Measurements from ENCODE around the gene LAMC1. TPM values are rescaled to one million over a fixed set of nuclear protein-coding genes. Genes with fewer than 3 reads are reported as not detected.

The LAMC1 gene
- total and polyA plus RNA-seq, 2 of the 4 experiments (the other 2 are of a cell fraction) = 249 to 394 TPM

DNA sequence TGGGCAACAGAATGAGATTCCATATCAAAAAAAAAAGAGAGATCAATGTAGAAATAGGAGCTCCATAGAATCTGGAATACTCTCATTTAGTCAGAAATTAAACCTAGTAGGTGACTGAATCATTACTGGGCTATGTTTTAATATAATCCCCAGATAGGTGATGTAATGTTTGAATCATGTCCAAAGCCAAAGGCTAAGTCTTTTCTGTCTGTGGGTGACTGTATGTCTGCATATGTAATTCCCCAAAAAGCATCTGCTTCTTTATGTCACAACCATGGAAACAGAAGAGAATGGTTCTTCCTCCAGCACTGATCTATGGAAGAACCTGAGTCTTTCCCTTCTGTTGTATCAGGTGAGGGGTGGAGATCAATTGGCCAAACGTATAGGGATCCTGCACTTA, 168.6 kb downstream of the LAMC1 start:
- H3K4me1 ChIP-seq (ENCODE audit: control insufficient read depth, insufficient read depth, low read length) = peaks cover 7% of the 10 kb centered on the region
- H3K4ac ChIP-seq (ENCODE audit: low read depth, low read length) = no peak overlapping the region
- H3K27ac ChIP-seq (ENCODE audit: insufficient read depth, low read length) = no peak overlapping the region
- H2AK9ac ChIP-seq (replicated peaks; ENCODE audit: low read depth, low read length, poor library complexity) = no peak overlapping the region
- H3K23ac ChIP-seq (ENCODE audit: low read depth, low read length) = no peak overlapping the region
- H4K8ac ChIP-seq (ENCODE audit: low read depth in 2 of 2, low read length in 2 of 2) = no peak overlapping the region
- no peaks in the 10 kb centered on the region for H3K79me1 ChIP-seq (ENCODE audit: low read depth in 1 of 2, low read length in 2 of 2)
- BruUV-seq (replicated peaks) = no TSS peak
- H2BK15ac ChIP-seq (ENCODE audit: low read depth, low read length) = no peak overlapping the region
- ChIA-PET POLR2A (ENCODE audit: unreplicated experiment) (no interaction called here), CTCF (interaction anchor here (0.6 to 0.7 kb wide), 2 partner anchors 11 to 67 kb away, joined by 3 read pairs; no protein-coding TSS in a partner anchor)
- intact Hi-C loops (cut with micrococcal nuclease) = no loop called here
- dilution Hi-C loops (cut with HindIII; ENCODE audit: low sequenced_read_pairs, unreplicated experiment) = no loop called here
- H2BK120ac ChIP-seq (ENCODE audit: low read depth, low read length) = no peak overlapping the region; the same call in 1 of the 2 replicates
- peaks cover 4% of the 10 kb centered on the region; the same call in 1 of the 2 replicates for H3K9me1 ChIP-seq (ENCODE audit: insufficient read depth, low read length)
- no peak overlapping the region for H4K5ac ChIP-seq (ENCODE audit: low read depth, low read length)
- no peaks in the 10 kb centered on the region for H3K9me3 ChIP-seq (ENCODE audit: control insufficient read depth, insufficient read depth, low read length)
- no peak overlapping the region for H4K91ac ChIP-seq (ENCODE audit: insufficient read depth, low read depth, low read length)
- no peak overlapping the region for H2AK5ac ChIP-seq (ENCODE audit: low read depth, low read length)
- H3K56ac ChIP-seq (ENCODE audit: extremely low read depth, insufficient read depth, low read length) = no peak overlapping the region
- no peak overlapping the region for H2BK20ac ChIP-seq (ENCODE audit: low read depth, low read length)
- H3K27me3 ChIP-seq (ENCODE audit: control insufficient read depth, insufficient read depth, low read length) = no peaks in the 10 kb centered on the region
- H3K18ac ChIP-seq (ENCODE audit: low read depth, low read length) = no peak overlapping the region
- H3K9ac ChIP-seq (ENCODE audit: low read depth, low read length) = no peak overlapping the region
- H3K4me2 ChIP-seq (ENCODE audit: low read depth, low read length) = no peak overlapping the region
- in situ Hi-C loops (cut with MboI; ENCODE audit: low sequenced_read_pairs) = no loop called here
- no CpG with 5 or more reads among the region's 1 CpG for WGBS, 2 experiments (ENCODE audit: extremely low coverage in 2 of 2, insufficient read length in 1 of 2)
- ATAC-seq (ENCODE audit: low read depth) (peak; percentile 79), DNase-seq (peak; percentile 95)
- H2AFZ ChIP-seq (replicated peaks; ENCODE audit: low read length, poor library complexity) = no peak overlapping the region
- H4K20me1 ChIP-seq (ENCODE audit: insufficient read depth, low read length) = no peaks in the 10 kb centered on the region
- H3K4me3 ChIP-seq (ENCODE audit: insufficient read depth, low read depth, low read length) = no peak overlapping the region
- no peak overlapping the region for H3K14ac ChIP-seq (replicated peaks; ENCODE audit: low read depth, low read length)
- TF ChIP-seq MXI1 (IDR thresholded peaks at IDR 0.05; ENCODE audit: borderline replicate concordance, low read depth, low read length) (no peak), NFE2L2 (IDR thresholded peaks at IDR 0.05; ENCODE audit: low read depth, low read length) (no peak), CHD1 (IDR thresholded peaks at IDR 0.05; ENCODE audit: low read depth, low read length) (no peak), FOS (IDR thresholded peaks at IDR 0.05; ENCODE audit: low read depth, low read length) (peak; percentile 78), MAFK (IDR thresholded peaks at IDR 0.05; ENCODE audit: low read depth, low read length) (no peak), RCOR1 (IDR thresholded peaks at IDR 0.05; ENCODE audit: insufficient replicate concordance, low read length) (no peak), RAD21 (IDR thresholded peaks at IDR 0.05; ENCODE audit: low read length) (0 out of 2 replicates have a peak, but pooled peaks have one; percentile 0), POLR2A (IDR thresholded peaks at IDR 0.05; ENCODE audit: low read depth, low read length) (no peak), MAZ (IDR thresholded peaks at IDR 0.05; ENCODE audit: borderline replicate concordance, low read depth, low read length) (no peak), SMC3 (IDR thresholded peaks at IDR 0.05; ENCODE audit: low read depth, low read length) (no peak), RFX5 (IDR thresholded peaks at IDR 0.05; ENCODE audit: low read depth, low read length) (no peak), CTCF (conservative IDR thresholded peaks at IDR 0.05; ENCODE audit: low read depth, low read length) (no peak), BHLHE40 (IDR thresholded peaks at IDR 0.05; ENCODE audit: low read depth, low read length) (no peak), CEBPB (IDR thresholded peaks at IDR 0.05; ENCODE audit: low read depth, low read length) (peak; percentile 82)
- TF ChIP-seq, protein P1, sequence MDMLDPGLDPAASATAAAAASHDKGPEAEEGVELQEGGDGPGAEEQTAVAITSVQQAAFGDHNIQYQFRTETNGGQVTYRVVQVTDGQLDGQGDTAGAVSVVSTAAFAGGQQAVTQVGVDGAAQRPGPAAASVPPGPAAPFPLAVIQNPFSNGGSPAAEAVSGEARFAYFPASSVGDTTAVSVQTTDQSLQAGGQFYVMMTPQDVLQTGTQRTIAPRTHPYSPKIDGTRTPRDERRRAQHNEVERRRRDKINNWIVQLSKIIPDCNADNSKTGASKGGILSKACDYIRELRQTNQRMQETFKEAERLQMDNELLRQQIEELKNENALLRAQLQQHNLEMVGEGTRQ (IDR thresholded peaks at IDR 0.05; ENCODE audit: low read depth, low read length) = no peak
- TF ChIP-seq, protein P2, sequence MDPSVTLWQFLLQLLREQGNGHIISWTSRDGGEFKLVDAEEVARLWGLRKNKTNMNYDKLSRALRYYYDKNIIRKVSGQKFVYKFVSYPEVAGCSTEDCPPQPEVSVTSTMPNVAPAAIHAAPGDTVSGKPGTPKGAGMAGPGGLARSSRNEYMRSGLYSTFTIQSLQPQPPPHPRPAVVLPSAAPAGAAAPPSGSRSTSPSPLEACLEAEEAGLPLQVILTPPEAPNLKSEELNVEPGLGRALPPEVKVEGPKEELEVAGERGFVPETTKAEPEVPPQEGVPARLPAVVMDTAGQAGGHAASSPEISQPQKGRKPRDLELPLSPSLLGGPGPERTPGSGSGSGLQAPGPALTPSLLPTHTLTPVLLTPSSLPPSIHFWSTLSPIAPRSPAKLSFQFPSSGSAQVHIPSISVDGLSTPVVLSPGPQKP (IDR thresholded peaks at IDR 0.05; ENCODE audit: borderline replicate concordance, low read depth, low read length) = no peak
- H3K36me3 ChIP-seq (ENCODE audit: control insufficient read depth, insufficient read depth, low read length) = no peaks in the 10 kb centered on the region
- H2BK5ac ChIP-seq (ENCODE audit: low read depth, low read length, poor library complexity, severe bottlenecking) = no peak overlapping the region

All from IMR-90 (cell line).